HG03039 (cell line): Measurements from ENCODE around the gene SUB1.
"Not testable (repeated sequence)": the region's sequence is repeated elsewhere in the genome, so short reads cannot be mapped to it uniquely, and the experiment has no call there.

Experiments used
- ATAC-seq: cut with Tn5 transposase; IDR thresholded peaks from one replicate; pipeline ENCODE4 v1.9.1; 2021; ENCODE audit warnings: mild to moderate bottlenecking, moderate library complexity; ENCODE audit not compliant: unreplicated experiment

The SUB1 gene

GRCh38 chr5:32585446-32586275 is at the start of gene SUB1:
Gene SUB1 (plus strand): TSS chr5:32585557. CDS start chr5:32588513, 2,956 bp downstream.
- ATAC-seq, result peak; percentile 38

DNA sequence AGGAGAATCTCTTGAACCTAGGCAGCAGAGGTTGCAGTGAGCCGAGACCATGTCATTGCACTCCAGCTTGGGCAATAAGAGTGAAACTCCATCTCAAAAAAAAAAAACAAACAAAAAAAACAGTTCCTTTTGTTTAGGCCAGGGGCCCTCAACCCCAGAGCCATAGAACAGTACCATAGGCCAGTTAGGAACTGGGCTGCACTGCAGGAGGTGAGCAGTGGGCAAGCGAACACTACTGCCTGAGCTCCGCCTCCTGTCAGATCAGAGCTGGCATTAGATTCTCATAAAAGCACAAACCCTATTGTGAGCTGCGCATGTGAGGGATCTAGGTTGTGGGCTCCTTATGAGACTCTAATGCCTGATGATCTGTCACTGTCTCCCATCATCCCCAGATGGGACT is 49.1 kb upstream of the SUB1 start:
- ATAC-seq, result no peak

DNA sequence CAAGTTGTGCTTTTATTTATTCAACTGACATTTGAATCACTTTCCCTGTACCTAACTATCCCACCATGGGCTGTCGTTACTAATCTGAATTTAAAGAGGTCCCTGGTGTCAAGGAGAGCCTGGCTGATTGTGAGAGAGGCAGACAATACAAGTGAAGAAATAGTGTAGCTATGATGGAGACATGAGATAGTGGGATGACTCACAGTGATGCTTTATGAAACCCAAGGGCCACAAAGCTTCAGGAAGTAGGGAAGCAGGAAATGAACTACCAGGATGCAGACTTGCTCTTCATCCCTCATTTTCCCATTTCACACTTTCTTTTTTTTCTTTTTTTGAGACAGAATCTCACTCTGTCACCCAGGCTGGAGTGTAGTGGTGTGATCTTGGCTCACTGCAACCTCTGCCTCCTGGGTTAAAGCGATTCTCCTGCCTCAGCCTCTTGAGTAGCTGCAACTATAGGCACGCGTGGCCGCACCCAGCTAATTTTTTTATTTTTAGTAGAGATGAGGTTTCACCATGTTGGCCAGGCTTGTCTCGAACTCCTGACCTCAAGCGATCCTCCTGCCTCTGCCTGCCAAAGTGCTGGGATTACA is 47.8 kb upstream of the SUB1 start:
- peak; percentile 3 for ATAC-seq

- peak; percentile 67 for ATAC-seq
Observed at GRCh38 chr5:32538031-32538547, 47.3 kb upstream of the SUB1 start.

DNA sequence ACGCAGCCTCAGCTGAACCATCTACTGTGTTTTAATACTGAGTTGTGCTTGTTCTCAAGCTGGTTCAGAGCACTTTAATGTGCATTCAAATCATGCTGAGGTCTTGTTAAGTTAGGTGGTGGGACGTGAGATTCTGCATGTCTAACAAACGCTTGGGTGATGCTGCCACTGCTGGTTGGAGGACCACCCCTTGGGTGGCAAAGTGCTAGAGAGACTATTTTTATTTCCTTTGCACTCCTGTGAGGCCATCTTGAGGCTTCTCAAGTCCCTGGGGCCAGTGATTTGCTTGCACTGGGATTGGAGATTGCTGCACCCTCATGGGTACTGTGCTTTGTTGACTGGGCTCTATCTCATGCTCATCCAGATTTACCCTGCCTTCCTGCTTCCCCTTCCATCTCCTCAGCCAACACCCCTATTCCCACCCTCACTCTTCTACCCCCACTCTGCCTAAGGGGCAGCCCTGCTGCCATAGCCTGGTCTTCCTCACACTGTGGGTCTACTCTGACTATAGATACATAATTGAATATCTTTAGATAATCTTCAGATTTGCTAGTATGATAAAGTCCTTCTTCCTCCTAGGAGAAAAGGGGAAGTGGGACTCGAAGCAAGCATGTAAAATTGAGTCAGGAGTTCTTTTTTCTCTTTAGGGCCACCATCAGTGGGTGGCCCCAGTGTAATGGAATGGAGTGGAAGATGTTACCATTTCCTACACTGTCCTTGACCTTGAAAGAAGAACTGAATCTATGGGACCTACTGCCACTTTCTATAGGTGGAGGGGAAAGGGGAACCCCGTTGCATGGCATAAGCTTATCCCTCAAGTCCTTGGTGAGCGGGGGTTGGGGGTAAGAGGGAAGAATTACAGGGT is 45.1 kb upstream of the SUB1 start:
- ATAC-seq, result no peak

DNA sequence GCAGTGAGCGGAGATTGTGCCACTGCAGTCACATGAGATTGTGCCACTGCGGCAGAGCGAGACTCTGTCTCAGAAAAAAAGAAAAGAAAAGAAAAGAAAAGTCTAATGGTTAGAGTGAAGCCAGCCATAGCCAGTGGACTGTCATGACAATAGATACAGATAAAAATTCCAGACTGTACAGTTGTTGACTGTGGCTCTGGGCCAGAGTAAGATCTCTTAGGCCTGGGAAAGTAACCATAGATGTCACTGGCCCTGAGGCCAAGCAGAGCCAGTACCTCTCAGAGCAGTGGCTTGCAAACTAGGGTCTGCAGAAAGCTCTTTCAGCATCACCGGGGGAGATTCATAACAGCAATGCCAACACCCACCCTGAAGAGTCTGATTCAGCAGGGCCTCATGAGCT is 44.1 kb upstream of the SUB1 start:
- ATAC-seq, result no peak

- peak; percentile 65 for ATAC-seq
Observed at GRCh38 chr5:32542216-32543059, 42.9 kb upstream of the SUB1 start.

- ATAC-seq, result no peak
Observed at GRCh38 chr5:32543291-32543690, 42.1 kb upstream of the SUB1 start.

DNA sequence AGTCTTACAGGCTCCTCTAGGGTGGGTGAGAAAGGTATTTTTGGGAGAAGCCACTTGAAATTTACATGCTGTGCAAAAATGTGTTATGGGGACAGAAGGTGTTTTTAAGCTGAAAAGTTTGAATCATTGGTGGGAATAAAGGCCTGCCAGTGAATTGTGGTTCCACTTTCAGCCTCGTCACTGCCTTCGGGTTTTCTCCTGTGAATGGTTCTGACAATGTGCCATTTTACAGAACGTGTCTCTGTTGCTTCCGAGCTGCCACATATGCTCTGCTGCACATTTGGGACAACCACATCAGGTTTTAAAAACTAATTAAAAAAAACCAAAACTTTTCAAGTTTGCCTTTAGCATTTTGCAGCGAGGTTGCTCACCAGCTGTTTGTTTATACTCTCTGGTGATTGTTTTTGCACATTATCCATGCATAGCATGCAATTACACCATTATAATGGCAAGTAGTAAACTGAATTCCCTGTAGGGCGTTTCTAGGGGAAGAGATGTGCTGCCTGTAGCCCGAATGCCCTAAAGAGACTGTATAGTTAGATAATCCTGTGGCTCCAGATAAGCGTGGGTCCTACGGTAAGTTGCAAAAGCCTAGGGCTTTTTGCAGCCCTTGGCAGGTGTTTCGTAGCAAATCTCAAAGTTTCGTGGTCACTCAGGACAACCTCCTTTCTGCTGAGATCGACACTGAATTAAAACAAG is 40.1 kb upstream of the SUB1 start:
- ATAC-seq, result no peak

GRCh38 chr5:32551194-32551593 is 34.2 kb upstream of the SUB1 start:
- no peak for ATAC-seq

GRCh38 chr5:32551865-32552264 is 33.5 kb upstream of the SUB1 start:
- ATAC-seq, result no peak

DNA sequence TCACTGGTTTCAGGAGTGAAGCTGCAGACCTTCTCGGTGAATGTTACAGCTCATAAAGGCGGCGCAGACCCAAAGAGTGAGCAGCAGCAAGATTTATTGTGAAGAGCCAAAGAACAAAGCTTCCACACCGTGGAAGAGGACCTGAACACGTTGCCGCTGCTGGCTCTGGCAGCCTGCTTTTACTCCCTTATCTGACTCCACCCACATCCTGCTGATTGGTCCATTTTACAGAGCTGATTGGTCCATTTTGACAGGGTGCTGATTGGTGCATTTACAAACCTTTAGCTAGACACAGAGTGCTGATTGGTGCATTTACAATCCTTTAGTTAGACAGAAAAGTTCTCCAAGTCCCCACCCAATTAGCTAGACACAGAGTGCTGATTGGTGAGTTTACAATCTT is 32.9 kb upstream of the SUB1 start:
- not testable (repeated sequence) for ATAC-seq

GRCh38 chr5:32552936-32553335 is 32.4 kb upstream of the SUB1 start:
- no peak for ATAC-seq

DNA sequence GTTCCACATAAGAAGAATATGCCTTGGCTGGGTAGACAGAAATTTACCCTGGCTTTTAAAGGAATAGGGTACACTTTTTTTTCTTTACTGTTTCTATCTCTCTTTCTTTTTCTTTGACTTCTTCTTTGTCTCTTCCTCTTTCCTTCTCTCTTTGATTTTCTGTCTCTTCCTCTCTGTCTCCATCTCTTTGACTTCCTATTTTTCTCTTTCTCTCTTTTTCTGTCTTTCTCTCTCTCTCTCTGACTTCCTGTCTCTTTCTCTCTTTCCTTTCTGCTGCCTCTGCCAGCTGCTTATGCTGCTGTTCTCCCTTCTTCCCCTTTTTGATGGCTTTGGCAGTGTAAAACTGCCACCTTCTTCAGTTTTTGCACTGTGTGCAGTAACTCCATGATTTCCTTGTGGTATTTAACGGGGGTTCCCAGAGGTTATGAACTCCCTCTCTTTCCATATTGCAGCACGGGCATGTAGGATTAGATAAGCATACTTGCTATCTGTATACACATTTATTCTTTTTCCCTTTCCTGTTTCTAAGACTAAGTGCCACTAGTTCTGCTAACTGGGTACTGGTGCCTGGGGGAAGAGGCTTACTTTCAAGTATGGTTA is 31.1 kb upstream of the SUB1 start:
- not testable (repeated sequence) for ATAC-seq

DNA sequence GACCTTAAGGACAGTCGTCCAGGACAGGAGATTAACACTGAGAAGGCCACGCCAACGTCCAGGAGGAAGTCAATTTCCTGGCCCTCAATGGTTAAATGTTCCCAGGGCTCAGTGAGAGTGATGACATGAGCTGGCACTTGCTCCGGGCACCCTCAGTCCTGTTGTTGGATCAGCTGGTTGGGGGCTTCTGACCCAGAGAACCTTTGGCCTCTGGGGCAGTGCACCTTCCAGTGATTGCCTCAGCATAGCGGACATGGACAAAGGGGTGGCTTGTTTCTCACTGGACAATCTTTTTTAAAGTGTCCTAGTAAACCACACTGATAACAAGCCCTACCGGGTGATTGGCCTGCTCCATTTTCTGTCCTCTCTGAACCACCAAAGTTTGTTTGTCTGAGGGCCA is 28.8 kb upstream of the SUB1 start:
- not testable (repeated sequence) for ATAC-seq

DNA sequence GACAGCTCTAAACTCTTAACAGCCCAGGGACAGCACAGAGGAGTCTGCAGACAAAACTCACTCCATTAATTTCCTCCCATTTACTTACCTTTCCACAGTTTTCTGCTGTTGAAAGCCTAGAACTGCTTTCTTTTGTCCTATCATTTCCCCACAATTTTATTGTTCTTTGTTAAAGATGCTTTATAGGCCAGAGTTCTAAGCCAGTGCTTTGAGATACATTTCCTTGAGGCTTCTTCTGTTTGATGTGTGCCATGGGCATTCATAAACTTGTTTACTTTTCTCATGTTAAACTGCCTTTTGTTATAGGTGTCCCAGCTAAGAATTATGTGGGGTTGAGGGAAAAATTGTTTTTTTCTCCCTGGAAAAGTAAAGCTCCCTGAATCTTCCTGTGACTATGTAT is 25.9 kb upstream of the SUB1 start:
- no peak for ATAC-seq

DNA sequence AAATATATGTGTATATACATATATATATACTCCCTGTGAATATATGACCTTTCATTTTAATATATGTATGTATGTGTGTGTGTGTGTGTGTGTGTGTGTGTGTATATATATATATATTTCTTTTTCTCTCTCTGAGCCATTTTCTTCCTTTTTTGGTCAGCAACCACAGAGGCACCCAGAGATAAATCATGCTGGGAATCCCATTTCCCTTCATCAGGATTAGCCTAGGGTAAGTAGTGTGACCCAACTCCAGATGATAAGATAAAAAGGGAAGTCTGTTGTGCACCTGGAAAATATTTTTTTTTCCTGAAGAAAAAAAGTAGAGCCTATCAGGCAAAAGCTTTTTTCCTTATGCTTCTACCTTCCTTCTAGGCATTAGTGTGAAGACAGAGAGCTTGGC is 25.4 kb upstream of the SUB1 start:
- ATAC-seq, result no peak

- ATAC-seq, result no peak
Observed at GRCh38 chr5:32562056-32562455, 23.3 kb upstream of the SUB1 start.

GRCh38 chr5:32562843-32563242 is 22.5 kb upstream of the SUB1 start:
- no peak for ATAC-seq
